HG02588 (cell line): ENCODE results near the gene HK1.
"Not testable (repeated sequence)": the region's sequence is repeated elsewhere in the genome, so short reads cannot be mapped to it uniquely, and the experiment has no call there.

Experiments
- ATAC-seq: cut with Tn5 transposase; IDR thresholded peaks from one replicate; pipeline ENCODE4 v1.9.1; 2021; ENCODE audit warnings: mild to moderate bottlenecking, moderate library complexity; ENCODE audit not compliant: unreplicated experiment

Gene HK1

GRCh38 chr10:69439813-69440506, 161.7 kb downstream of the HK1 start:
- ATAC-seq: no peak

GRCh38 chr10:69443354-69443753, 165.1 kb downstream of the HK1 start:
- ATAC-seq: no peak

GRCh38 chr10:69445041-69445440, 166.7 kb downstream of the HK1 start:
- no peak for ATAC-seq

- ATAC-seq: no peak
Measured at GRCh38 chr10:69446229-69446628, 167.9 kb downstream of the HK1 start.

GRCh38 chr10:69446650-69447151, 168.4 kb downstream of the HK1 start:
- no peak for ATAC-seq

- ATAC-seq: no peak
Measured at GRCh38 chr10:69449841-69450240, 171.5 kb downstream of the HK1 start.

GRCh38 chr10:69450395-69450794, 172.1 kb downstream of the HK1 start:
- not testable (repeated sequence) for ATAC-seq

GRCh38 chr10:69451209-69451783, 173.0 kb downstream of the HK1 start, which contains the start of gene TSPAN15:
Gene TSPAN15 (plus strand): TSS chr10:69451465. CDS start chr10:69451595, 130 bp downstream.
- ATAC-seq: peak; percentile 82
